Stimulated activated CD4-positive, alpha-beta T cell treated with anti-CD3 and anti-CD28 coated beads, Interleukin-4, amount 100 ng/mL, for 48 hours (primary cell): Measurements from ENCODE around the gene RD3L.

ENCODE experiments used
- DNase-seq, 2 donors: peaks; one replicate each; pipeline ENCODE4 v3.0.0-alpha.2; 2020; ENCODE audit warnings: low read depth in 2 of 2

Gene RD3L

GRCh38 chr14:103896578-103896977 is 45.8 kb downstream of the RD3L start:
- DNase-seq, result no peak

DNA sequence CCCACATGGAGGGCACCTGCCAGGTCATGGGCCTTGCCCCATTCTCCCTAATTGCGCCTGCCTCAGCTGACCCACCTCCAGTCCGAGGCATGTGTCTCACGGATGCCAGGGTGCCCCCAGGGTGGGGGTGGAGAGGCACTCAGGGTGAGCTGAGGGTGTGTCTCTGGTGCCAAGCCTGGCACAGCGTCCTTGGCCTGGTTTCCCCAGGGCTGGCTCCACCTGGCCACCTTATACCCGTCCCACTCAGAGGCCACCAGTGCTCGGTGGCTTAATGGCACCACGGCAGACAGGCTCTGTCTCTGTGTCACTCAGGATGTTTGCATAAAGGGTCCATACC is 47.6 kb downstream of the RD3L start:
- no peak for DNase-seq

GRCh38 chr14:103894034-103894722 is 48.2 kb downstream of the RD3L start:
- no peak for DNase-seq

GRCh38 chr14:103892247-103892646 is 50.1 kb downstream of the RD3L start:
- DNase-seq, result no peak

GRCh38 chr14:103891667-103892215 is 50.6 kb downstream of the RD3L start:
- DNase-seq, result no peak

DNA sequence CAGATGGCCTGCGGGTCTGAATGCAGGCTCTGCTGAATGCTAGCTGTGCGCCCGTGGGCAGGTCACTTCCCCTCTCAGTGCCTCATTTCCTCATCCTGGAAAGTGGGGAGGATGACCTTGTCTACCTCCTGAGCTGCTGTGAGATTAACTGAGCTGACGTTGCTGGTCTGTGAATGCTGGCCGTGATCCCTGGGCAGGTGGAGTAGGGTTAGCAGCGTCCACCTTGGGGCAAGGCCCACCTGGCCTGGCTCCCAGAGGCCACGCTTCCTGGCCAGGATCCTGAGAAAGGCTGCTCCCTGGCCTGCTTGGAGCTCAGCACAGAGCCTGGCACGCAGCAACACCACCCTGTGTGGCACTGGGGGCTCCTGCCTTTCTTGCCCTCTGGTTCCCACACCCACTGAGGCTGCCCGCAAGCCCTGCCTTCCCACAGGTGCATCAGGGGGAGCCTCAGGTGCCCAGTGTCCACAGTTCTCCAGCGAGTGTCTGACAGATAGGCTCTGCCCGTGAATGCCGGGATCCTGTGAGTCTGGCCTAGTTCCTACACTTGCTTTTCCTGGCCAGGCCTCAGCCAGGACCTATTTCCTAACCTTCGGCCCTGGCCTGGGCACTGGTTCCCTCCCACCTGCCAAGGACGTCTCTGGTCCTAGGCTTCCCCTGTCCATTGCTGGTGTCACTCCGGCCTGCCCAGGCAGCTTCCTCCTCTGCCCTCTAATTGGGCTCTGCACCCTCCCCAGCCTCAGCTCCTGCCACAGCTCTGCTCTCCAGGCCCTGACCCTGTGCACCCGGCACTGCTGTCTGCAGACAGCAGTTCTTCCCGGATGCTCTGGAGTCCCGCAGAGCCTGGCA is 51.3 kb downstream of the RD3L start:
- no peak for DNase-seq
